ENCODE measurements around the gene TJP3. TPM values are rescaled to one million over a fixed set of nuclear protein-coding genes. Genes with fewer than 3 reads are reported as not detected.
A peak's percentile ranks its signal among the peaks of the same experiment; 100 is the strongest.

TJP3 gene
- total and polyA plus RNA-seq, 7 experiments from 2014 or later, result 1.2 to 20.1 (median 16.1) TPM

DNA sequence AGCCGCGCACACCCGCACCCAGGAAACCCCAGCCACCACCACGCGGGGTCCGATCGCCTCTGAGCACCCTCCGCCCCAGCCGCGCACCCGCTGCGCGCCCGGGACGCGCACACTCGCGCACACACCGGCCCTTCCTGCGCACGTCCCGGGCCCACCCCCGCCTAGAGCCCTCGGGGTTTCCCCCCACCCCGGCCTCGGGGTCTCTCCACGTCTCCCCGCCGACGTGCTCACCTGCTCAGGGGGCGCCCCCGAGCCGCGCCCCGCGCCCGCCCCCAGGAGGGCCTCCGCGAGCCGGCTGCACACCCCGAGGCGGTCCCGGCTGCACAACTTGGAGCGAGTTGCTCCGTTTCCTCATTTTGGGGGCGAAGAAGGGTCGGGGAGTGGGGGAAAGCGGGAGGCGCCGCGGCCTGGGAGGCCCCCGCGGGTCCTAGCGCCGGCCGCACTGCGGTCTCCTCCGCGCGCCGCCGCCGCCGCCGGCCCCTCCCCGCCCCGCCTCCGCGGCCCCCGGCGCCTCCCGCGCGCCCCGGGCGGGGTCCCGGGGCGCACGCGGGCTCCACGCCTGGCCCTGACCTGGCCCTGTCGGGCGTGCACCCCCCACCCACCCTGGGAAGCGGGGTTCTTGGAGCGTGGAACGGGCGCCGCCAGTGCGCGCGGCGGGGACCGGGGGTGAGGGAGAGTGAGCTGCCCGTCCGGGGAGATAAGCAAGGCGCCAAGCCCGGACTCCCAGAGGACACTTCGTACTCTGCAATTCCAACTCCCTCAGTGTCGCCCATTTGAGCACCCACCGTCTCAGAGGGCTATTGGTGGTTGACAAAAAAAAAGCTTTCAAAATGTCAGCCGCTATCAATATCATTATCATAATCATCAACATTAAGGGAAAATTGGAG is 78.0 kb downstream of the TJP3 start, which contains the start of gene MATK:
Gene MATK (minus strand): TSS at position 444 of the 887 bp plus-strand sequence. CDS start 1,246 bp downstream, outside the sequence.
- ATAC-seq (peak; percentile 44), DNase-seq (peak in 3 of 9 donors; percentile 21 to 54 (median 27))
- intact Hi-C loops (cut with micrococcal nuclease), result no loop called here
- Histone ChIP-seq H3K27ac (ENCODE audit: low read depth, low read length) (no peak within 1 kb of the TSS), H3K4me3 (ENCODE audit: low read length) (peak within 1 kb of the TSS; percentile 63), H3K9me3 (ENCODE audit: control insufficient read depth in 2 of 3, low read length in 3 of 3) (peaks cover 0 to 21% (median 11%) of the 10 kb centered on the region in 3 experiments), H3K4me1 (ENCODE audit: control insufficient read depth in 2 of 2, insufficient read depth in 2 of 2, low read length in 2 of 2) (peaks cover 0 to 4% of the 10 kb centered on the region in 2 donors), H3K27me3 (ENCODE audit: control insufficient read depth in 2 of 2, insufficient read depth in 2 of 2, low read length in 2 of 2) (no peaks in the 10 kb centered on the region), H3K36me3 (ENCODE audit: control insufficient read depth in 2 of 3, insufficient read depth in 3 of 3, low read length in 3 of 3) (peaks cover 0 to 4% (median 0%) of the 10 kb centered on the region in 3 experiments)
- H3K27me3 Mint-ChIP-seq, result peaks cover 0 to 27% (median 0%) of the 10 kb centered on the region in 5 donors
- peaks cover 9 to 21% (median 17%) of the 10 kb centered on the region in 5 donors for H3K36me3 Mint-ChIP-seq
- CTCF ChIA-PET, result interaction anchor here (0.6 kb wide), 1 partner anchor 29 kb away, joined by 6 read pairs; no protein-coding TSS in a partner anchor
- POLR2A ChIA-PET, result no interaction called here
- peaks cover 0 to 22% (median 12%) of the 10 kb centered on the region in 7 donors for H3K4me1 Mint-ChIP-seq
- peak within 1 kb of the TSS in 2 of 9 donors; percentile 23 to 50 for H3K27ac Mint-ChIP-seq
- H3K4me3 Mint-ChIP-seq, result peak within 1 kb of the TSS; percentile 74 to 88 (median 82)
- peaks cover 0 to 18% (median 13%) of the 10 kb centered on the region in 11 donors for H3K9me3 Mint-ChIP-seq

DNA sequence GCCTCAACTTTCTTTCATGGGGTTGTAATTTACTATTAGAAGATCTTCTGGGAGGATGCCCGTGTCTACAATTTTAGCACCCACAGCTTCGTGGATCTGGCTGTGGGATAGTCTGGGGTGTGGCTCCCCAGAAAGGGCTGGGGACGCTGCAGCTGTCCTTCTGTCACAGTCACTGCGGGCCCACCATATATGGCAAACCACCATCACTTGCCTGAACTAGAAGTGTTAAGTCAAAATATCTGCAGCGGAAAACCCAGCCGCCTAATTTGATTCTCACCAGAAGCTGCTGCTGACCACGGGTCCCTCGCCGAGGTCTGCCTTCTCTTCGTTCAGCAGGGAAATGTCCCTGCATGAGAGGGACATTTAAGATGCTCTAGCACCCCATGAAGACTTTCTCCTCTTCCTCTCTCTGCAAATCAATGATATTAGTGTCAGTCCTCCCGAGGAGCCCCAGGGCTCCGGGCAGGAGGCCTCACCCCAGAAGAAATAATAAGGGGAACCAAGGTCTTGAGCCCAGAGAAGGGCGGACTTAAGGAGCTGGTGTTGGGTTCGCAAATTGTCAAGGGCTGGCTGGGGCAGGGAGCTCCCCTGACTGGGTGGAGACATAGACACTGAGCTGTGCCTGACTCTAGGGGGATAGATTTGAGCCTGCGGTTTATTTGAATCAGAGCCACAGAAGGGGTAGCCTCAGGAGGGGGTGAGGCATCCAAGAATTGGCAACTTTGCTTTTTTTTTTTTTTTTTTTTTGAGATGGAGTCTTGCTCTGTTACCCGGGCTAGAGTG is 81.0 kb downstream of the TJP3 start:
- ATAC-seq (peak; percentile 69), DNase-seq (no peak)
- Histone ChIP-seq H3K27me3 (ENCODE audit: control insufficient read depth in 2 of 2, insufficient read depth in 2 of 2, low read length in 2 of 2) (no peaks in the 10 kb centered on the region), H3K36me3 (ENCODE audit: control insufficient read depth in 2 of 3, insufficient read depth in 3 of 3, low read length in 3 of 3) (no peaks in the 10 kb centered on the region), H3K4me3 (ENCODE audit: low read length) (no peak overlapping the region), H3K27ac (ENCODE audit: low read depth, low read length) (no peak overlapping the region), H3K4me1 (ENCODE audit: control insufficient read depth in 2 of 2, insufficient read depth in 2 of 2, low read length in 2 of 2) (peaks cover 0 to 4% of the 10 kb centered on the region in 2 donors), H3K9me3 (ENCODE audit: control insufficient read depth in 2 of 3, low read length in 3 of 3) (peaks cover 0 to 3% (median 0%) of the 10 kb centered on the region in 3 experiments)
- peaks cover 0 to 23% (median 13%) of the 10 kb centered on the region in 7 donors for H3K4me1 Mint-ChIP-seq
- peak overlapping the region in 3 of 10 donors; percentile 14 to 60 (median 32) for H3K4me3 Mint-ChIP-seq
- POLR2A ChIA-PET, result interaction anchor here (0.7 to 1.6 kb wide), 2 partner anchors 26 to 1869 kb away, joined by 4 to 5 read pairs; partner anchors contain the start of gene MRPL54
- H3K27ac Mint-ChIP-seq, result peak overlapping the region in 3 of 9 donors; percentile 21 to 35 (median 29)
- H3K9me3 Mint-ChIP-seq, result peaks cover 0 to 5% (median 0%) of the 10 kb centered on the region in 11 donors
- CTCF ChIA-PET, result no interaction called here
- H3K27me3 Mint-ChIP-seq, result peaks cover 0 to 25% (median 0%) of the 10 kb centered on the region in 5 donors
- intact Hi-C loops (cut with micrococcal nuclease), result no loop called here
- H3K36me3 Mint-ChIP-seq, result peaks cover 0 to 5% (median 0%) of the 10 kb centered on the region in 5 donors

DNA sequence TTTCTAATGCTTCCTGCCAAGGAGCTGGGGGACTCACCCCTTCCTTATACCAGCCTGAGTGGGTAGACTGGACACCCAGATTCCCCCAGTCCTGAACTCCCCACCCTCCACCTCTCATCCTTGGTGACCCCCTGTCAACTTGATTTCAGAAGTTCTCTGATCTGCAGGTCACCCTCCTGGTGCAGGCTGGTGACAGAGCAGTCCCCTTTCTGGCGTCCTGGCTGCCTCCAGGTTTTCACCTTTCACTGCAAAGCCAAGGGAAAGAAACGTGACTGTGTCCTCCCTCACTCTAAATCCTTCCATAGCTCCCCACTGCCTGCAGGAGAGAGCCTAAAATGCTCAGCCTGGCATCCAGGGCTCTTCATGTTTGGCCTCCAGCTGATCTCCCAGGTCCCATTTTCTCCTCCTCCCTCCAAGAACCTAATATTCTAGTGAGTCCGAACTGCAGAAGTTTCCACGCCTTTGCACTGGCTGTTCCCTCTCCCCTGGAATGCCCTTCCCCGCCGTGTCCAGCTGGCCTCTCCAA is 82.1 kb downstream of the TJP3 start:
- H3K4me3 Mint-ChIP-seq, result peak overlapping the region in 1 of 10 donors; percentile 10
- POLR2A ChIA-PET, result no interaction called here
- Histone ChIP-seq H3K9me3 (ENCODE audit: control insufficient read depth in 2 of 3, low read length in 3 of 3) (peaks cover 0 to 3% (median 0%) of the 10 kb centered on the region in 3 experiments), H3K27ac (ENCODE audit: low read depth, low read length) (no peak overlapping the region), H3K4me3 (ENCODE audit: low read length) (no peak overlapping the region), H3K27me3 (ENCODE audit: control insufficient read depth in 2 of 2, insufficient read depth in 2 of 2, low read length in 2 of 2) (no peaks in the 10 kb centered on the region), H3K4me1 (ENCODE audit: control insufficient read depth in 2 of 2, insufficient read depth in 2 of 2, low read length in 2 of 2) (peaks cover 0 to 4% of the 10 kb centered on the region in 2 donors), H3K36me3 (ENCODE audit: control insufficient read depth in 2 of 3, insufficient read depth in 3 of 3, low read length in 3 of 3) (no peaks in the 10 kb centered on the region)
- H3K27ac Mint-ChIP-seq, result peak overlapping the region in 1 of 9 donors; percentile 59
- CTCF ChIA-PET, result no interaction called here
- intact Hi-C loops (cut with micrococcal nuclease), result no loop called here
- H3K9me3 Mint-ChIP-seq, result peaks cover 0 to 5% (median 0%) of the 10 kb centered on the region in 11 donors
- peaks cover 0 to 5% (median 0%) of the 10 kb centered on the region in 5 donors for H3K36me3 Mint-ChIP-seq
- peaks cover 0 to 15% (median 3%) of the 10 kb centered on the region in 7 donors for H3K4me1 Mint-ChIP-seq
- DNase-seq, result no peak
- ATAC-seq, result no peak
- peaks cover 0 to 19% (median 0%) of the 10 kb centered on the region in 5 donors for H3K27me3 Mint-ChIP-seq

DNA sequence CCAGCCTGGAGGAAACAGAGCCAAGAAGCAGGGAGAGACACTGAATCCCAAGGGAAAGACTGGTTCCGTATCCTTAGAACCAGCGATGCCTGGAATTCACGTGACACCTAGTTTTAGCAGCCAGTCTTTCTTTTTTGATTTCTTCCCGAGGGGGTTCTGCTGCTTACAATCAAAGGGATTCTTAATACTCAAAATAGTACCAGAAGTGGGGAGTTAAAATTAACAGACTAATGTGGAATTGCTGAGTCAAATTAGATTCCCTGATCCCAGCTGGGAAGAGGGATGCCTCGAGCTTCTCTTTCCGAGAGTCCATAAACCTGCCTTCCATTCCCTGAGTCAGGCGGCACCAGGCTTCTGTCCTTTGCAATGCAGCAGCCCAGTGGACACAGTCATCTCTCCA is 82.8 kb downstream of the TJP3 start:
- peaks cover 0 to 3% (median 0%) of the 10 kb centered on the region in 3 experiments for H3K9me3 ChIP-seq (ENCODE audit: control insufficient read depth in 2 of 3, low read length in 3 of 3)
- ChIA-PET POLR2A (no interaction called here), CTCF (no interaction called here)
- DNase-seq (no peak), ATAC-seq (no peak)
- Mint-ChIP-seq H3K4me3 (no peak overlapping the region), H3K36me3 (peaks cover 0 to 5% (median 0%) of the 10 kb centered on the region in 5 donors), H3K9me3 (peaks cover 0 to 5% (median 0%) of the 10 kb centered on the region in 11 donors), H3K4me1 (peaks cover 0 to 15% (median 3%) of the 10 kb centered on the region in 7 donors), H3K27me3 (peaks cover 0 to 16% (median 0%) of the 10 kb centered on the region in 5 donors), H3K27ac (peak overlapping the region in 1 of 9 donors; percentile 59)
- no peak overlapping the region for H3K4me3 ChIP-seq (ENCODE audit: low read length)
- no peak overlapping the region for H3K27ac ChIP-seq (ENCODE audit: low read depth, low read length)
- H3K36me3 ChIP-seq (ENCODE audit: control insufficient read depth in 2 of 3, insufficient read depth in 3 of 3, low read length in 3 of 3), result no peaks in the 10 kb centered on the region
- no peaks in the 10 kb centered on the region for H3K27me3 ChIP-seq (ENCODE audit: control insufficient read depth in 2 of 2, insufficient read depth in 2 of 2, low read length in 2 of 2)
- H3K4me1 ChIP-seq (ENCODE audit: control insufficient read depth in 2 of 2, insufficient read depth in 2 of 2, low read length in 2 of 2), result peaks cover 0 to 4% of the 10 kb centered on the region in 2 donors
- intact Hi-C loops (cut with micrococcal nuclease), result no loop called here

DNA sequence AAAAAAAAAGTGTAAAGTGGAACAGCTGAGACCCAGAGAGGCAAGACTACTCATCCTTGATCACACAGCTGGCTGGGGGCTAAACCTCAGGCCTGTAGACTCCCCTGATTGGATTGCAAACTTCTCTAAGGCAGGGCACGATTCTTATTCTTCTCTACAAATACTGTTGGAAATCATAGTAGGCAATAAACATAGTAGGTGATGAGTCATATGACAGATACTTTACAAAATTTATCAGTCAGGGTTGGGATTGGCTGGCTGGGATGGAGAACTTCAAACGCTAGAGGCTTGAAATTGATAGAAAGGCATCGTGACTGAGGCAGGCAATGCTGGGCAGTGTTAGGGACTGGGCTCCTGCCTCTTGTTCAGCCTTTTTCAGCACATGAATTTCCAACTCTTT is 83.9 kb downstream of the TJP3 start:
- Histone ChIP-seq H3K27me3 (ENCODE audit: control insufficient read depth in 2 of 2, insufficient read depth in 2 of 2, low read length in 2 of 2) (no peaks in the 10 kb centered on the region), H3K36me3 (ENCODE audit: control insufficient read depth in 2 of 3, insufficient read depth in 3 of 3, low read length in 3 of 3) (no peaks in the 10 kb centered on the region), H3K27ac (ENCODE audit: low read depth, low read length) (no peak overlapping the region), H3K4me1 (ENCODE audit: control insufficient read depth in 2 of 2, insufficient read depth in 2 of 2, low read length in 2 of 2) (peaks cover 0 to 4% of the 10 kb centered on the region in 2 donors), H3K4me3 (ENCODE audit: low read length) (no peak overlapping the region), H3K9me3 (ENCODE audit: control insufficient read depth in 2 of 3, low read length in 3 of 3) (peaks cover 0 to 6% (median 0%) of the 10 kb centered on the region in 3 experiments)
- DNase-seq (no peak), ATAC-seq (no peak)
- Mint-ChIP-seq H3K36me3 (peaks cover 5 to 8% (median 6%) of the 10 kb centered on the region in 5 donors), H3K9me3 (peaks cover 0 to 12% (median 6%) of the 10 kb centered on the region in 11 donors), H3K4me1 (peaks cover 0 to 15% (median 3%) of the 10 kb centered on the region in 7 donors), H3K4me3 (no peak overlapping the region), H3K27ac (peak overlapping the region in 1 of 9 donors; percentile 38), H3K27me3 (peaks cover 0 to 9% (median 0%) of the 10 kb centered on the region in 5 donors)
- CTCF ChIA-PET, result no interaction called here
- POLR2A ChIA-PET, result no interaction called here
- intact Hi-C loops (cut with micrococcal nuclease), result no loop called here

DNA sequence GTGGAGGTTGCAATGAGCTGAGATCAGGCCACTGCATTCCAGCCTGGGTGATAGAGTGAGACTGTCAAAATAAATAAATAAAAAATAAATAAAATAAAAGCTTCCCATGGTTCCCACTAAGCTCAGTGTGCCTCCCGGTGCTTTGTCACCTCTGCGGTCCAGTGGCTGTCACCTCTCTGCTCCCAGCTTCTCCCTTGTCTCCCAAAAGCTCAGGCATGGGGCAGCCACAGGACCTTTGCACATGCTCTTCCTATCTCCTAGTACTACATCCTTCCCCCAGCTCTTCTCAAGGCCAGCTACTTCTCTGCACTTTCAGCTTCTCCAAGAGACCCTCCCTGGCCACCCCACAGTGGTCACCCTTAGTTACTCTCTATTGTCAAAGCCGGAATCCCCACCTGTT is 85.6 kb downstream of the TJP3 start:
- H3K27ac Mint-ChIP-seq, result peak overlapping the region in 1 of 9 donors; percentile 2
- peaks cover 5 to 9% (median 6%) of the 10 kb centered on the region in 5 donors for H3K36me3 Mint-ChIP-seq
- H3K36me3 ChIP-seq (ENCODE audit: control insufficient read depth in 2 of 3, insufficient read depth in 3 of 3, low read length in 3 of 3), result no peaks in the 10 kb centered on the region
- peaks cover 0 to 16% of the 10 kb centered on the region in 2 donors for H3K4me1 ChIP-seq (ENCODE audit: control insufficient read depth in 2 of 2, insufficient read depth in 2 of 2, low read length in 2 of 2)
- peaks cover 0 to 15% (median 7%) of the 10 kb centered on the region in 11 donors for H3K9me3 Mint-ChIP-seq
- H3K4me3 ChIP-seq (ENCODE audit: low read length), result no peak overlapping the region
- no peaks in the 10 kb centered on the region for H3K27me3 ChIP-seq (ENCODE audit: control insufficient read depth in 2 of 2, insufficient read depth in 2 of 2, low read length in 2 of 2)
- H3K27me3 Mint-ChIP-seq, result peaks cover 0 to 9% (median 0%) of the 10 kb centered on the region in 5 donors
- H3K4me1 Mint-ChIP-seq, result peaks cover 6 to 20% (median 7%) of the 10 kb centered on the region in 7 donors
- no peak overlapping the region for H3K27ac ChIP-seq (ENCODE audit: low read depth, low read length)
- H3K9me3 ChIP-seq (ENCODE audit: control insufficient read depth in 2 of 3, low read length in 3 of 3), result peaks cover 0 to 6% (median 0%) of the 10 kb centered on the region in 3 experiments
- H3K4me3 Mint-ChIP-seq, result no peak overlapping the region
- ATAC-seq, result no peak
- ChIA-PET POLR2A (no interaction called here), CTCF (no interaction called here)
- no peak for DNase-seq
- intact Hi-C loops (cut with micrococcal nuclease), result no loop called here

All from naive thymus-derived CD4-positive, alpha-beta T cell (primary cell).